ENCODE data around the gene C4B. TPM values are rescaled to one million over a fixed set of nuclear protein-coding genes. Genes with fewer than 3 reads are reported as not detected.

Gene C4B
- total RNA-seq, 2 donors from 2014 or later = 49.2 to 137 TPM

DNA sequence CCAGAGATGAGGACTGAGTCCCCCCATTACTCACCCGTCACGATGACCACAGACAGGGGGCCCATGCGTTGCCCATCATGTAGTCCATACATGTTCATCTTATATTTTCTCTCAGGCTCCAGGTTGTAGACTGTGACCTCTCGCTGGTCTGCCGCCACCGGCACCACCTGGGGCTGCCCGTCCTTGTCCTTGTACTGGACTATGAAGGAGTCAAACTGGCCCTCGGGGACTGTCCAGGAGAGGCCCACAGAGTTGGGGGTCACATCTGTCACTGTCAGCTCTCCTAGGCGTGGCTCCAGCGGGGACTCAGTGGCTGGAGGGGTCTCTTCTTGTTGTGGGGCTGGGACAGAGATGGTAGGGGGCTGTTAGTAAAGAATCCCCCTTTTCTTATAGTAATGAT lies 59.0 kb downstream of the C4B start:
- Histone ChIP-seq H3K27me3 (replicated peaks; ENCODE audit: insufficient read depth) (no peaks in the 10 kb centered on the region), H3K36me3 (no peaks in the 10 kb centered on the region)

GRCh38 chr6:32074996-32075532 lies 60.5 kb downstream of the C4B start:
- DNase-seq (ENCODE audit: low spot score) = no peak
- intact Hi-C loops (cut with DNase I) = no loop called here
- no peak for TF ChIP-seq POLR2AphosphoS5 (IDR thresholded peaks at IDR 0.05)
- no peak for TF ChIP-seq POLR2A (IDR thresholded peaks at IDR 0.05)
- TF ChIP-seq CTCF (IDR thresholded peaks at IDR 0.05) = no peak
- Histone ChIP-seq H3K27me3 (replicated peaks; ENCODE audit: insufficient read depth) (no peaks in the 10 kb centered on the region), H3K27ac (no peak overlapping the region), H3K4me1 (replicated peaks) (no peaks in the 10 kb centered on the region), H3K4me3 (no peak overlapping the region), H3K36me3 (no peaks in the 10 kb centered on the region), H3K9me3 (no peaks in the 10 kb centered on the region)
- WGBS = 93% methylated on average over 8 of the region's 8 CpGs

More for the DNA sequence above, 59.0 kb downstream of the C4B start:
- Histone ChIP-seq H3K4me3 (no peak overlapping the region), H3K9me3 (no peaks in the 10 kb centered on the region), H3K27ac (no peak overlapping the region), H3K4me1 (replicated peaks) (no peaks in the 10 kb centered on the region)
- intact Hi-C loops (cut with DNase I) = no loop called here
- WGBS = 97% methylated on average over 10 of the region's 10 CpGs
- no peak for DNase-seq (ENCODE audit: low spot score)
- TF ChIP-seq POLR2A (IDR thresholded peaks at IDR 0.05) (no peak), POLR2AphosphoS5 (IDR thresholded peaks at IDR 0.05) (no peak), CTCF (IDR thresholded peaks at IDR 0.05) (no peak)

DNA sequence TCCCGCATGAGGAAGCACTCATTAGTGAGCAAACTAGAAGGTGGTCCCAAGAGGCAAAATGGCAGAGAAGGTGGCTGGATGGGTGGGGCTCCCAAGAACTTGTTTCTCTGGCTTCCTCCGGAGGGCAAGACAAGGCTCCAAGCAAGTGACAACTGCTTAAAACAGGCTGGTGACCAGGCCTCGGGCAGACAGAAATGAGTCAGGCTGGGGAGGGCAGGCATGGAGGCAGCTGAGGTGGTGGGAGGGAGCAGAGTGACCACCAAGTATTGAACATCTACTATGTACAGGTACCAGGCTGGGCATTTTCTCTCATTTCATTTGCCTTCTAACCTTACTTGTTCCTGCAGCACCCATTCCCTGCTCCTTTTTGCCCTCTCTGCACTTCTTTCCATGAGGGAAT lies 61.2 kb downstream of the C4B start:
- TF ChIP-seq POLR2A (IDR thresholded peaks at IDR 0.05) (no peak), POLR2AphosphoS5 (IDR thresholded peaks at IDR 0.05) (no peak), CTCF (IDR thresholded peaks at IDR 0.05) (no peak)
- Histone ChIP-seq H3K36me3 (no peaks in the 10 kb centered on the region), H3K9me3 (no peaks in the 10 kb centered on the region), H3K4me3 (no peak overlapping the region), H3K27me3 (replicated peaks; ENCODE audit: insufficient read depth) (no peaks in the 10 kb centered on the region), H3K27ac (no peak overlapping the region), H3K4me1 (replicated peaks) (no peaks in the 10 kb centered on the region)
- intact Hi-C loops (cut with DNase I) = no loop called here
- WGBS = 66% methylated on average over 3 of the region's 3 CpGs
- DNase-seq (ENCODE audit: low spot score) = no peak

DNA sequence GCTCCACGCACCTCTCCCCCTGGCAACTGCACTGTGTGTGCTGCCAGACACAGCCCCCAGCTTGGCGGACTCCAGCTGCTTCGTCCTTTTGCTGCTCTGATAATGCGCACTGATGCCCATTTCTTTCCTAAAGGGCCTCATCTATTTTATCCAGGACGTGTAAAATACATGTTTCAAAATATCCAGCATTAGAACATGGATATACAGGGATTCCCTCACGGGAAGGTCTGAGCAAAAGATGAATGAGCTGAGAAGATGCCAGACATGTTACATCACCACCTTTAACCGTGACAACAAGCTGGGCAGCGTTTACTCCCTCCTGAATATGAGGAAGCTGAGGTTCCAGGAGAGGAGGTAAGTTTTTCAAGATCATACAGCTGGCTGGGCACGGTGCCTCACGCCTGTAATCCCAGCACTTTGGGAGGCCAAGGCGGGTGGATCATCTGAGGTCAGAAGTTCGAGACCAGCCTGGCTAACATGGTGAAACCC lies 61.8 kb downstream of the C4B start:
- no peak for DNase-seq (ENCODE audit: low spot score)
- no peak overlapping the region for H3K27ac ChIP-seq

More for the DNA sequence above, 61.8 kb downstream of the C4B start:
- intact Hi-C loops (cut with DNase I) = no loop called here
- H3K27me3 ChIP-seq (replicated peaks; ENCODE audit: insufficient read depth) = no peaks in the 10 kb centered on the region
- WGBS = 42% methylated on average over 12 of the region's 12 CpGs
- H3K4me3 ChIP-seq = no peak overlapping the region
- H3K36me3 ChIP-seq = no peaks in the 10 kb centered on the region
- H3K9me3 ChIP-seq = no peaks in the 10 kb centered on the region
- no peaks in the 10 kb centered on the region for H3K4me1 ChIP-seq (replicated peaks)
- TF ChIP-seq POLR2AphosphoS5 (IDR thresholded peaks at IDR 0.05) = no peak
- no peak for TF ChIP-seq POLR2A (IDR thresholded peaks at IDR 0.05)
- TF ChIP-seq CTCF (IDR thresholded peaks at IDR 0.05) = no peak

Data from prostate gland (tissue), 2 donors.